SK-N-SH (cell line): Measurements from ENCODE around the gene ANKMY1. TPM values are rescaled to one million over a fixed set of nuclear protein-coding genes. Genes with fewer than 3 reads are reported as not detected.

Source experiments
- CTCF ChIA-PET: fragments of 300-600, 350-600 bp; formaldehyde crosslinking; extraction: SDS; loops from one replicate; lab custom pipeline; 2021; lab: Yijun Ruan, JAX
- POLR2A ChIA-PET: fragments of 350-600 bp; sonication (Branson Sonifier 250); formaldehyde crosslinking; extraction: SDS; loops from one replicate; lab custom pipeline; 2020; ENCODE audit warnings: antibody characterized with exemption, inconsistent platforms; lab: Yijun Ruan, JAX
- DNase-seq: peaks from one replicate; pipeline ENCODE4 v3.0.0; 2012
- H2AFZ ChIP-seq: fragments of 200-600 bp; sonication (generic); 2 replicates; pipeline ENCODE4 v1.8.1; 2016; ENCODE audit warnings: antibody characterized with exemption, mild to moderate bottlenecking, low read depth
- H3F3A ChIP-seq: fragments of 200-600 bp; sonication (generic); replicated peaks from 2 replicates; pipeline ENCODE3; 2016; ENCODE audit warnings: antibody characterized with exemption, mild to moderate bottlenecking; ENCODE audit not compliant: insufficient read depth
- H3K27ac ChIP-seq, 2 experiments: fragments of 200-500 bp in 1 of 2; fragments of 200-600 bp in 1 of 2; sonication (Bioruptor generic) in 1 of 2; sonication (generic), shearing (Covaris generic) in 1 of 2; 2 replicates each; pipeline versions ENCODE4 v1.5.1 to v1.6.1; 2014 to 2016; ENCODE audit warnings: low read depth in 2 of 2, inconsistent platforms in 1 of 2, low read length in 1 of 2, mild to moderate bottlenecking in 1 of 2, mixed read lengths in 1 of 2
- H3K27me3 ChIP-seq: fragments of 200-600 bp; sonication (generic), shearing (Covaris generic); 2 replicates; pipeline ENCODE4 v1.6.1; 2016; ENCODE audit warnings: mixed run types; ENCODE audit not compliant: insufficient read depth
- H3K36me3 ChIP-seq, 2 experiments: fragments of 200-500 bp in 1 of 2; fragments of 200-600 bp in 1 of 2; sonication (Bioruptor generic) in 1 of 2; sonication (generic) in 1 of 2; replicated peaks in 1 of 2; 2 replicates each; pipeline versions ENCODE3 to v1.5.1; 2014 to 2016; ENCODE audit warnings: low read length in 1 of 2, mild to moderate bottlenecking in 1 of 2; ENCODE audit not compliant: insufficient read depth in 2 of 2, control insufficient read depth in 1 of 2
- H3K4me1 ChIP-seq, 2 experiments: fragments of 200-500 bp in 1 of 2; fragments of 200-600 bp in 1 of 2; sonication (Bioruptor generic) in 1 of 2; sonication (generic), shearing (Covaris generic) in 1 of 2; 2 replicates each; pipeline versions ENCODE4 v1.5.1 to v1.6.1; 2014 to 2016; ENCODE audit warnings: low read depth in 1 of 2, low read length in 1 of 2, mixed run types in 1 of 2; ENCODE audit not compliant: insufficient read depth in 2 of 2, control insufficient read depth in 1 of 2
- H3K4me2 ChIP-seq: fragments of 200-600 bp; sonication (generic), shearing (Covaris generic); 2 replicates; pipeline ENCODE4 v1.6.1; 2017; ENCODE audit warnings: mixed run types
- H3K4me3 ChIP-seq, 2 experiments: fragments of 200-500 bp in 1 of 2; fragments of 200-600 bp in 1 of 2; sonication (Bioruptor generic) in 1 of 2; sonication (generic), shearing (Covaris generic) in 1 of 2; 2 replicates each; pipeline versions ENCODE4 v1.5.1 to v1.8.1; 2014 to 2016; ENCODE audit warnings: low read depth in 2 of 2, inconsistent platforms in 1 of 2, low read length in 1 of 2, mild to moderate bottlenecking in 1 of 2, mixed read lengths in 1 of 2, moderate library complexity in 1 of 2
- H3K79me2 ChIP-seq: fragments of 200-600 bp; sonication (generic); 2 replicates; pipeline ENCODE4 v1.8.1; 2017; ENCODE audit warnings: mild to moderate bottlenecking; ENCODE audit not compliant: insufficient read depth
- H3K9ac ChIP-seq: fragments of 200-600 bp; sonication (generic); 2 replicates; pipeline ENCODE4 v1.6.1; 2017; ENCODE audit warnings: mixed run types
- H3K9me2 ChIP-seq: fragments of 200-600 bp; sonication (generic); 2 replicates; pipeline ENCODE4 v1.6.1; 2017; ENCODE audit warnings: mixed run types
- H3K9me3 ChIP-seq: fragments of 200-600 bp; sonication (generic); 2 replicates; pipeline ENCODE4 v1.6.1; 2017; ENCODE audit warnings: mixed run types, mild to moderate bottlenecking, moderate library complexity
- H4K20me1 ChIP-seq: fragments of 200-600 bp; sonication (generic); 2 replicates; pipeline ENCODE4 v1.6.1; 2017; ENCODE audit warnings: mild to moderate bottlenecking, mixed run types; ENCODE audit not compliant: insufficient read depth
- CHD2 ChIP-seq: fragments of 150-350 bp; IDR thresholded peaks from 2 replicates; pipeline ENCODE4 v1.6.1; 2018; ENCODE audit warnings: low read length; ENCODE audit not compliant: partially characterized antibody
- EP300 ChIP-seq, 2 experiments: IDR thresholded peaks; 2 replicates each; pipeline versions ENCODE4 v1.4.0 to v1.6.1; 2012; ENCODE audit warnings: borderline replicate concordance in 1 of 2, low read depth in 1 of 2, low read length in 1 of 2
- GABPA ChIP-seq: IDR thresholded peaks from 2 replicates; pipeline ENCODE4 v1.4.0; 2012; ENCODE audit warnings: low read depth, mild to moderate bottlenecking
- MEF2A ChIP-seq: IDR thresholded peaks from 2 replicates; pipeline ENCODE4 v1.4.0; 2012; ENCODE audit warnings: low read depth, borderline replicate concordance
- NRF1 ChIP-seq: IDR thresholded peaks from 2 replicates; pipeline ENCODE4 v1.6.1; 2012; ENCODE audit warnings: low read depth, mild to moderate bottlenecking, low read length
- POLR2AphosphoS5 ChIP-seq: IDR thresholded peaks from 2 replicates; pipeline ENCODE4 v1.6.1; 2012; ENCODE audit warnings: low read depth, low read length
- RAD21 ChIP-seq: IDR thresholded peaks from 2 replicates; pipeline ENCODE4 v1.6.1; 2012; ENCODE audit warnings: mild to moderate bottlenecking, low read length
- RFX5 ChIP-seq: IDR thresholded peaks from 2 replicates; pipeline ENCODE4 v1.6.1; 2012; ENCODE audit warnings: mild to moderate bottlenecking, improper control_type of control experiment, low read length
- RXRA ChIP-seq: IDR thresholded peaks from 2 replicates; pipeline ENCODE4 v1.4.0; 2012; ENCODE audit warnings: low read depth, mild to moderate bottlenecking, borderline replicate concordance
- SIN3A ChIP-seq: IDR thresholded peaks from 2 replicates; pipeline ENCODE4 v1.6.1; 2012; ENCODE audit warnings: low read depth, mild to moderate bottlenecking, low read length, moderate library complexity, borderline replicate concordance
- SMC3 ChIP-seq: IDR thresholded peaks from 2 replicates; pipeline ENCODE4 v1.6.1; 2012; ENCODE audit warnings: low read depth, low read length, improper control_type of control experiment
- TAF1 ChIP-seq: IDR thresholded peaks from 2 replicates; pipeline ENCODE4 v1.6.1; 2012; ENCODE audit warnings: low read depth, mild to moderate bottlenecking, low read length, moderate library complexity, borderline replicate concordance
- TCF12 ChIP-seq: IDR thresholded peaks from 2 replicates; pipeline ENCODE4 v1.4.0; 2012
- USF1 ChIP-seq: IDR thresholded peaks from 2 replicates; pipeline ENCODE4 v1.4.0; 2012; ENCODE audit warnings: low read depth, borderline replicate concordance
- YY1 ChIP-seq: IDR thresholded peaks from 2 replicates; pipeline ENCODE4 v1.4.0; 2012; ENCODE audit warnings: low read depth, mild to moderate bottlenecking
- ZBTB33 ChIP-seq: IDR thresholded peaks from 2 replicates; pipeline ENCODE4 v1.4.0; 2012; ENCODE audit warnings: low read depth, borderline replicate concordance
- WGBS: methylation state at CpG from one replicate; pipeline ENCODE4 v1.1.6; 2017; ENCODE audit warnings: low lambda C conversion rate; 5-methylcytosine and 5-hydroxymethylcytosine counted together
- polyA plus RNA-seq, 3 experiments: library from polyadenylated mRNA; depleted of rRNA; stranded (reverse); fragments of >200 nt; gene quantifications; 2 replicates each; pipeline ENCODE4 v1.2.3, GENCODE V29; 2012
- TF ChIP-seq, protein P1 (sequence below): IDR thresholded peaks from 2 replicates; pipeline ENCODE4; 2012
- TF ChIP-seq, protein P2 (sequence below): IDR thresholded peaks from 2 replicates; pipeline ENCODE4 v1.6.1; 2012; ENCODE audit warnings: mild to moderate bottlenecking, low read depth, low read length, moderate library complexity

ANKMY1 gene
- polyA plus RNA-seq, 1 of the 3 experiments (the other 2 are of a cell fraction): 12.1 TPM

GRCh38 chr2:240560084-240560479 is 2.3 kb upstream of the ANKMY1 start, which contains the start of gene DUSP28 (continued):
- TF ChIP-seq EP300 (IDR thresholded peaks at IDR 0.05; ENCODE audit: borderline replicate concordance in 1 of 2, low read depth in 1 of 2, low read length in 1 of 2): no peak
- no peak for TF ChIP-seq SMC3
- TF ChIP-seq NRF1: 0 out of 2 replicates have a peak, but pooled peaks have one; percentile 14
- peak; percentile 71 for TF ChIP-seq TAF1
- no peak for TF ChIP-seq GABPA
- TF ChIP-seq YY1: 0 out of 2 replicates have a peak, but pooled peaks have one; percentile 12

- H3K27me3 ChIP-seq: no peaks in the 10 kb centered on the region
- CTCF ChIA-PET: interaction anchor here (1.5 kb wide), 1 partner anchor 45 kb away, joined by 3 read pairs; no protein-coding TSS in a partner anchor
- peaks cover 56% of the 10 kb centered on the region for H3K79me2 ChIP-seq
- DNase-seq: no peak
- no peak overlapping the region for H2AFZ ChIP-seq
- H3K9me3 ChIP-seq: no peaks in the 10 kb centered on the region
- H4K20me1 ChIP-seq: peaks cover 13% of the 10 kb centered on the region; the same call in 1 of the 2 replicates
- peaks cover 22 to 29% of the 10 kb centered on the region in 2 experiments for H3K4me1 ChIP-seq
- H3K4me3 ChIP-seq: 0 out of 4 replicates have a peak overlapping the region, but pooled peaks of 1 of the 2 experiments have one; percentile 85
- TF ChIP-seq RXRA (no peak), ZBTB33 (no peak), POLR2AphosphoS5 (no peak), TCF12 (no peak), MEF2A (no peak)
- no peak overlapping the region for H3K27ac ChIP-seq
- POLR2A ChIA-PET: no interaction called here
- WGBS: 73% methylated on average over 3 of the region's 3 CpGs
- no peak overlapping the region for H3K9ac ChIP-seq
- peaks cover 16% of the 10 kb centered on the region for H3F3A ChIP-seq
- peaks cover under 1 to 7% of the 10 kb centered on the region in 2 experiments for H3K36me3 ChIP-seq
- peak overlapping the region; percentile 84 for H3K4me2 ChIP-seq
- no peaks in the 10 kb centered on the region for H3K9me2 ChIP-seq
Measured at GRCh38 chr2:240559286-240559685, 1.5 kb upstream of the ANKMY1 start.

GRCh38 chr2:240558236-240558761 is 511 bp upstream of the ANKMY1 start:
- Histone ChIP-seq H3F3A (peaks cover 16% of the 10 kb centered on the region), H3K79me2 (peaks cover 63% of the 10 kb centered on the region), H4K20me1 (peaks cover 13% of the 10 kb centered on the region; the same call in 1 of the 2 replicates), H3K4me2 (peak overlapping the region; percentile 74), H3K27ac (no peak overlapping the region), H3K9ac (no peak overlapping the region), H3K4me1 (peaks cover 22 to 29% of the 10 kb centered on the region in 2 experiments), H3K27me3 (no peaks in the 10 kb centered on the region), H3K36me3 (peaks cover 3 to 7% of the 10 kb centered on the region in 2 experiments), H3K9me2 (no peaks in the 10 kb centered on the region), H3K9me3 (no peaks in the 10 kb centered on the region), H2AFZ (no peak overlapping the region), H3K4me3 (peak overlapping the region in 1 of 2 experiments; percentile 38; a peak in 2 of 4 replicates)
- WGBS: 89% methylated on average over 18 of the region's 18 CpGs
- POLR2A ChIA-PET: no interaction called here
- DNase-seq: no peak
- CTCF ChIA-PET: interaction anchor here (1.5 to 2.0 kb wide), 2 partner anchors 30 to 44 kb away, joined by 3 to 5 read pairs; no protein-coding TSS in a partner anchor
- TF ChIP-seq EP300 (IDR thresholded peaks at IDR 0.05; ENCODE audit: borderline replicate concordance in 1 of 2, low read depth in 1 of 2, low read length in 1 of 2) (no peak), RAD21 (no peak), CHD2 (no peak), SMC3 (no peak), RFX5 (no peak), SIN3A (no peak), USF1 (no peak)
- TF ChIP-seq, protein P1, sequence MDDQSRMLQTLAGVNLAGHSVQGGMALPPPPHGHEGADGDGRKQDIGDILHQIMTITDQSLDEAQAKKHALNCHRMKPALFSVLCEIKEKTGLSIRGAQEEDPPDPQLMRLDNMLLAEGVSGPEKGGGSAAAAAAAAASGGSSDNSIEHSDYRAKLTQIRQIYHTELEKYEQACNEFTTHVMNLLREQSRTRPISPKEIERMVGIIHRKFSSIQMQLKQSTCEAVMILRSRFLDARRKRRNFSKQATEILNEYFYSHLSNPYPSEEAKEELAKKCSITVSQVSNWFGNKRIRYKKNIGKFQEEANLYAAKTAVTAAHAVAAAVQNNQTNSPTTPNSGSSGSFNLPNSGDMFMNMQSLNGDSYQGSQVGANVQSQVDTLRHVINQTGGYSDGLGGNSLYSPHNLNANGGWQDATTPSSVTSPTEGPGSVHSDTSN: no peak
- TF ChIP-seq, protein P2, sequence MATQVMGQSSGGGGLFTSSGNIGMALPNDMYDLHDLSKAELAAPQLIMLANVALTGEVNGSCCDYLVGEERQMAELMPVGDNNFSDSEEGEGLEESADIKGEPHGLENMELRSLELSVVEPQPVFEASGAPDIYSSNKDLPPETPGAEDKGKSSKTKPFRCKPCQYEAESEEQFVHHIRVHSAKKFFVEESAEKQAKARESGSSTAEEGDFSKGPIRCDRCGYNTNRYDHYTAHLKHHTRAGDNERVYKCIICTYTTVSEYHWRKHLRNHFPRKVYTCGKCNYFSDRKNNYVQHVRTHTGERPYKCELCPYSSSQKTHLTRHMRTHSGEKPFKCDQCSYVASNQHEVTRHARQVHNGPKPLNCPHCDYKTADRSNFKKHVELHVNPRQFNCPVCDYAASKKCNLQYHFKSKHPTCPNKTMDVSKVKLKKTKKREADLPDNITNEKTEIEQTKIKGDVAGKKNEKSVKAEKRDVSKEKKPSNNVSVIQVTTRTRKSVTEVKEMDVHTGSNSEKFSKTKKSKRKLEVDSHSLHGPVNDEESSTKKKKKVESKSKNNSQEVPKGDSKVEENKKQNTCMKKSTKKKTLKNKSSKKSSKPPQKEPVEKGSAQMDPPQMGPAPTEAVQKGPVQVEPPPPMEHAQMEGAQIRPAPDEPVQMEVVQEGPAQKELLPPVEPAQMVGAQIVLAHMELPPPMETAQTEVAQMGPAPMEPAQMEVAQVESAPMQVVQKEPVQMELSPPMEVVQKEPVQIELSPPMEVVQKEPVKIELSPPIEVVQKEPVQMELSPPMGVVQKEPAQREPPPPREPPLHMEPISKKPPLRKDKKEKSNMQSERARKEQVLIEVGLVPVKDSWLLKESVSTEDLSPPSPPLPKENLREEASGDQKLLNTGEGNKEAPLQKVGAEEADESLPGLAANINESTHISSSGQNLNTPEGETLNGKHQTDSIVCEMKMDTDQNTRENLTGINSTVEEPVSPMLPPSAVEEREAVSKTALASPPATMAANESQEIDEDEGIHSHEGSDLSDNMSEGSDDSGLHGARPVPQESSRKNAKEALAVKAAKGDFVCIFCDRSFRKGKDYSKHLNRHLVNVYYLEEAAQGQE: no peak
